GM13977 (cell line): ENCODE results near the gene BTNL3.
"Not testable (repeated sequence)": the region's sequence is repeated elsewhere in the genome, so short reads cannot be mapped to it uniquely, and the experiment has no call there.

ENCODE experiments used
- DNase-seq: peaks from one replicate; pipeline ENCODE4 v3.0.0; 2012; ENCODE audit warnings: low spot score
- in situ Hi-C: fragments of 300-500 bp; cut with MboI; formaldehyde crosslinking; loops from one replicate; pipeline ENCODE4 v1.12.0; 2022; ENCODE audit warnings: low sequenced_read_pairs, low pct_unique_long_range_greater_than_20kb, mixed read lengths, inconsistent platforms; ENCODE audit not compliant: unreplicated experiment
- TF ChIP-seq, protein P1 (sequence below): IDR thresholded peaks from 2 replicates; pipeline ENCODE4 v1.5.1; 2012; ENCODE audit warnings: mild to moderate bottlenecking, control low read depth; ENCODE audit not compliant: insufficient read depth; ENCODE audit errors: extremely low read depth, missing control alignments

BTNL3 gene

DNA sequence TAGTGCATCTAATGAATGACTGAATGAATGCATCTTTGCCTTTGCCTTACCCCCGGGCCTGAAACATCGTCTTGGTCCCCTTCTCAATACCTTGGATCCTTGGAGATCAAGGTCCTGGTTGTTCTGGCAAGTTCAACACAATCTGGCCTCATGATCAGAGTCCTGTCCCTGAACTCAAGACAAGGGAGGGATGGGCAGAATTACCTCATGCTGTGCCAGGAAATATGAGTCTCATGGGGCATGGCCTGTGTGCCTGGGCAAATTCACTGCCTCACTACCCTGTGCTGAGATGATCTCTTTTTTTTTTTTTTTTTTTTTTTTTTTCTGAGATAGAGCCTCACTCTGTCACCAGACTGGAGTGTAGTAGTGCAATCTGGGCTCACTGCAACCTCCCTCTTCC, 630 bp upstream of the BTNL3 start:
- TF ChIP-seq, protein P1, sequence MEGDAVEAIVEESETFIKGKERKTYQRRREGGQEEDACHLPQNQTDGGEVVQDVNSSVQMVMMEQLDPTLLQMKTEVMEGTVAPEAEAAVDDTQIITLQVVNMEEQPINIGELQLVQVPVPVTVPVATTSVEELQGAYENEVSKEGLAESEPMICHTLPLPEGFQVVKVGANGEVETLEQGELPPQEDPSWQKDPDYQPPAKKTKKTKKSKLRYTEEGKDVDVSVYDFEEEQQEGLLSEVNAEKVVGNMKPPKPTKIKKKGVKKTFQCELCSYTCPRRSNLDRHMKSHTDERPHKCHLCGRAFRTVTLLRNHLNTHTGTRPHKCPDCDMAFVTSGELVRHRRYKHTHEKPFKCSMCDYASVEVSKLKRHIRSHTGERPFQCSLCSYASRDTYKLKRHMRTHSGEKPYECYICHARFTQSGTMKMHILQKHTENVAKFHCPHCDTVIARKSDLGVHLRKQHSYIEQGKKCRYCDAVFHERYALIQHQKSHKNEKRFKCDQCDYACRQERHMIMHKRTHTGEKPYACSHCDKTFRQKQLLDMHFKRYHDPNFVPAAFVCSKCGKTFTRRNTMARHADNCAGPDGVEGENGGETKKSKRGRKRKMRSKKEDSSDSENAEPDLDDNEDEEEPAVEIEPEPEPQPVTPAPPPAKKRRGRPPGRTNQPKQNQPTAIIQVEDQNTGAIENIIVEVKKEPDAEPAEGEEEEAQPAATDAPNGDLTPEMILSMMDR: no peak
- no peak for DNase-seq
- in situ Hi-C loops: no loop called here

DNA sequence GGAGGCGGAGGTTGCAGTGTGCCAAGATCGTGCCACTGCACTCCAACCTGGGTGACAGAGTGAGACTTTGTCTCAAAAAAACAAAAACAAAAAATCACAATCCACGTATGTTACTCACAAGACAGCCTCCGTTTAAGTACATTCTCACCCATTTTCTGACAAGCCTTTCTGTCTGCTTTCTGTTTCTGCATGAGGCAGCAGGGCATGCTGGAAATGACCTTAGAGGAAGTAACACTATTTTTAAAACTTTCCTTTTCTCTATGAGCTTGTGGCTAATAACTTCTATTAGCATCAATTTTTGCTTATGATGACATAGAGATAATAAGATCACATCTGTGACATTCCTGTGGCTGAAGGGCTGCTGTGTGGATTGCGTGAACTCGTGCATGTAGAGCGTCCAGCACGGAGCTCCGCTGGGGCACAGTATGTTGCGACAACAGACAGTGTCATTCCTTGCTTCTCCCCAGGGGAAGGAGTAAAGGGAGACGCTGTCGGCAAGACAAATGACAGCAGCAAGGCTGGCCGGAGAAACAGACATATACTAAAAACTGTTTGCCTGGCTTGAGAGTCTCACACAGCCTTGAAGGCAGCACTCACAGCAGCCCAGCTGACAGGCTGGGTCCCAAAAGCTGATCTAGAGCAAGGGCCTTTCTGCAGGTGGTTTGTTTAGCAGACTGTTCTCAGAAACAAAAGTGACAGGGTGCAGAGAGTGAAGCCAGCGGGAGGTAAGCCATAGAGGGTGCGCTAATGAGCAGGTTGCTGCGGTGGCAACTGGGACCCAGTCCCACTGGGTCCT, 1.6 kb downstream of the BTNL3 start:
- TF ChIP-seq, protein P1: no peak
- in situ Hi-C loops: no loop called here
- no peak for DNase-seq

DNA sequence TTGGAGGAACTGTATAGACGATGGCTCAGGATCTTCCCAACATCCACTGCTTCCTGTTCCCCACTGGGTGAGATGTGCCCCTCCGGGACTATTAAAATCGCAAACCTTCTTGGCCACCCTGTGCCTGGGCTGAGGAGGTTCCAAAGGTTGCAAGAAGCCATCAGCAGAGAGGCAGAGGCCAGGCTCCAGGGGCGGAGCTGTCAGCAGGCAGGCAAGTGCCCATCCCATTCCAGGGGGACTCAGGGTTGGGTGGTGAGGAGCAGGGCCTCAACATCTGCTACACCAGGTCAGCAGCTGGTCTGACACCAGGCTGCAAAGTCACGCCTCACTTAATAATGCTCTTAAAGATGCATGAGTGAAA, 2.2 kb downstream of the BTNL3 start:
- in situ Hi-C loops: no loop called here
- TF ChIP-seq, protein P1: no peak
- no peak for DNase-seq

DNA sequence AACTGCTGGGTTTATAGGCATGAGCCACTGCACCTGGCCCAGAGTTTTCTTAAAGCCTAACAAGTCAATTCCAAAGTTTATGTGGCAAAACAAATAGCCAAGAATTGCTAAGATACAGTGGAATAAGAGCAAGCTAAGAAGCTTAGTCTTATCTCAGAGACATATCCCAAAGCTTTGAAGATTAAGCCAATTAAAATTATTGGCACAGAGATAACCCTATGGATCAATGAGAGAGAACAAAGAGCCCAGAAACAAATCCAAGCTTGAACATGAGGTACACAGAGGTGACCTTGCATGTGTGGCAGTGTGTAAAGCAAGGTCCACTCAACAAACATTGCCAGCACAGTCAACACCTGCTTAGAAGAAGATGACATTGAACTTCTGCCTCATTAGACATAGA, 13.3 kb downstream of the BTNL3 start:
- in situ Hi-C loops: no loop called here
- DNase-seq: no peak
- TF ChIP-seq, protein P1: no peak

DNA sequence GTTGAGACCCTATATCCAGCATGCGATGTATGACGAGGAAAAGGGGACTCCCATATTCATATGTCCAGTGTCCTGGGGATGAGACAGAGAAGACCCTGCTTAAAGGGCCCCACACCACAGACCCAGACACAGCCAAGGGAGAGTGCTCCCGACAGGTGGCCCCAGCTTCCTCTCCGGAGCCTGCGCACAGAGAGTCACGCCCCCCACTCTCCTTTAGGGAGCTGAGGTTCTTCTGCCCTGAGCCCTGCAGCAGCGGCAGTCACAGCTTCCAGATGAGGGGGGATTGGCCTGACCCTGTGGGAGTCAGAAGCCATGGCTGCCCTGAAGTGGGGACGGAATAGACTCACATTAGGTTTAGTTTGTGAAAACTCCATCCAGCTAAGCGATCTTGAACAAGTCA, 17.1 kb downstream of the BTNL3 start:
- DNase-seq: no peak
- in situ Hi-C loops: no loop called here
- TF ChIP-seq, protein P1: no peak

DNA sequence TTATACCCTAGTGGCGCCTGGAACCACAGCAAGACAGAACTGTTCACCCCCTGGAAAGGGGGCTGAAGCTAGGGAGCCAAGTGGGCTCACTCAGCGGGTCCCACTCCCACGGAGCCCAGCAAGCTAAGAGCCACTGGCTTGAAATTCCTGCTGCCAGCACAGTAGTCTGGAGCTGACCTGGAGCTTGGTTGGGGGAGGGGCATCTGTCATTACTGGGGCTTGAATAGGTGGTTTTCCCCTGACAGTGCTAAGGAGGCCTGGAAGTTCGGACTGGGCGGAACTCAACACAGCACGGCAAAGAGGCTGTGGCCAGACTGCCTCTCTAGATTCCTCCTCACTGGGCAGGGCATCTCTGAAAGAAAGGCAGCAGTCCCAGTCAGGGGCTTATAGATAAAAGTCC, 19.5 kb downstream of the BTNL3 start:
- in situ Hi-C loops: no loop called here
- TF ChIP-seq, protein P1: no peak
- DNase-seq: no peak

DNA sequence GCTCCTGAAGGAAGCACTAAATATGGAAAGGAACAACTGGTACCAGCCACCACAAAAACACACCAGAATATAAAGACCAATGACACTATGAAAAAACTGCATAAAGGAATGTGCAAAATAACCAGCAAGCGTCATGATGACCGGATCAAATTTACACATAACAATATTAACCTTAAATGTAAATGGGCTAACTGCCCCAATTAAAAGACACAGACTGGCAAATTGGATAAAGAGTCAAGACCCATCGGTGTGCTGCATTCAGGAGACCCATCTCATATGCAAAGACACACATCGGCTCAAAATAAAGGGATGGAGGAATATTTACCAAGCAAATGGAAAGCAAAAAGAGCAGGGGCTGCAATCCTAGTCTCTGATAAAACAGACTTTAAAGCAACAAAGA, 21.4 kb downstream of the BTNL3 start:
- DNase-seq: not testable (repeated sequence)
- in situ Hi-C loops: loop anchor here (10.0 kb wide), 1 partner anchor 65 kb away; no protein-coding TSS in a partner anchor

DNA sequence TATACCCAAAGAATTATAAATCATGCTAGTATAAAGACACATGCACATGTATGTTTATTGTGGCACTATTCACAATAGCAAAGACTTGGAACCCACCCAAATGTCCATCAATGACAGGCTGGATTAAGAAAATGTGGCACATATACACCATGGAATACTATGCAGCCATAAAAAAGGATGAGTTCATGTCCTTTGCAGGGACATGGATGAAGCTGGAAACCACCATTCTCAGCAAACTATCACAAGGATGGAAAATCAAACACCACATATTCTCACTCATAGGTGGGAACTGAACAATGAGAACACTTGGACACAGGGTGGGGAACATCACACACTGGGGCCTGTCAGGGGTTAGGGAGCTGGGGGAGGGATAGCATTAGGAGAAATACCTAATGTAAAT, 26.0 kb downstream of the BTNL3 start:
- in situ Hi-C loops: loop anchor here (10.0 kb wide), 1 partner anchor 70 kb away; no protein-coding TSS in a partner anchor
- not testable (repeated sequence) for DNase-seq

DNA sequence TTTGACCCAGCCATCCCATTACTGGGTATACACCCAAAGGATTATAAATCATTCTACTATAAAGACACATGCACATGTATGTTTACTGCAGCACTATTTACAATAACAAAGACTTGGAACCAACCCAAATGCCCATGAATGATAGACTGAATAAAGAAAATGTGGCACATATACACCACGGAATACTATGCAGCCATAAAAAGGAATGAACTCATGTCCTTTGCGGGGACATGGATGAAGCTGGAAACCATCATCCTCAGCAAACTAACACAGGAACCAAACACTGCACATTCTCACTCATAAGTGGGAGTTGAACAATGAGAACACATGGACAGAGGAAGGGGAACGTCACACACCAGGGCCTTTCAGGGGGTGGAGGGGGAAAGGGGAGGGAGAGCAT, 28.8 kb downstream of the BTNL3 start:
- in situ Hi-C loops: loop anchor here (10.0 kb wide), 1 partner anchor 73 kb away; no protein-coding TSS in a partner anchor
- not testable (repeated sequence) for DNase-seq
